SW480 (cell line): ENCODE data around the gene C1QTNF4.
"Not testable (repeated sequence)": the region's sequence is repeated elsewhere in the genome, so short reads cannot be mapped to it uniquely, and the experiment has no call there.

Source experiments
- DNase-seq: peaks from one replicate; pipeline ENCODE4 v3.0.0-alpha.2; 2016; ENCODE audit warnings: low spot score

The C1QTNF4 gene

GRCh38 chr11:47593934-47594855 is at the start of gene C1QTNF4:
C1QTNF4 (minus strand) TSS chr11:47594411; CDS start chr11:47590810, 3,601 bp downstream.
- DNase-seq = no peak

GRCh38 chr11:47642099-47642855 is 48.1 kb upstream of the C1QTNF4 start, which contains the start of gene MTCH2:
MTCH2 (minus strand) TSS chr11:47642559; CDS start chr11:47642465, 94 bp downstream.
- DNase-seq = peak; percentile 97

DNA sequence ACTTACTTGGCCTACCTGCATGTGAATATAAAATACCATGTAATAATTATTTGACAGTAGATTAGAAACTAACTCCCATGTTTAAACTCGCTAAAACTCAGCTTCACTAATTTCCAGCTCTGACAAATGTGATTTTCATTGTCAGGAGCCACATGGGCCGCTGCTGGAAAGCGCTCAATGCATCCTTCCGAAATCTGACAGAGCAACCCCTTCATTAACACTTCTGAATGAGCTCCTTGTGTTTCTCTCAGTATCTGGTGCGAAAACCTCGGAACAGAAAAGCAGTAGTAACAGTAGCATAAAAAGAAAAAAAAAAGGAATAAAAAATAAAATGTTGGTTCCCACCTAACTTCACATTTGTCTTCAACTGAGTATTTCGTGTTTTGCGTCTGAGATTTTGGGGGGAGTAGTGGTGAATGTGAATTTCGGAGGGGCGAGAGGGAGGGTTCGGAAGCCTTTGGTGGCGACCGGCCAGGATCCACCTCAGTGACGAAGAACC is 47.4 kb upstream of the C1QTNF4 start:
- DNase-seq = peak; percentile 21

DNA sequence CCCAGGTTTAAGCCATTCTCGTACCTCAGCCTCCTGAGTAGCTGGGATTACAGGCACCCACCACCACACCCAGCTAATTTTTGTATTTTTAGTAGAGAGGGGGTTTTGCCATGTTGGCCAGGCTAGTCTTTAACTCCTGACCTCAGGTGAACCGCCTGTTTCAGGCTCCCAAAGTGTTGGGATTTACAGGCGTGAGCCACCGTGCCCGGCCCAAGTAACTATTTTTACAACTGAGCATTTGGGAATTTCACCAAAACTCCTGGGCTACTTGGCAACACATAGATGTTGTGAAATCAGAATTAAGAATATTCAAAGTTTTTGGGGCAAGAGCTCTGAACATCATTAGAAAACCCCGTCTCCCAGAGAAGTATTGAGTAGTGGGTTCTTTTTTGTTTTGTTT is 46.3 kb upstream of the C1QTNF4 start:
- DNase-seq = not testable (repeated sequence)

- DNase-seq = not testable (repeated sequence)
These were observed 42.1 kb upstream of the C1QTNF4 start for GRCh38 chr11:47636331-47636730.

DNA sequence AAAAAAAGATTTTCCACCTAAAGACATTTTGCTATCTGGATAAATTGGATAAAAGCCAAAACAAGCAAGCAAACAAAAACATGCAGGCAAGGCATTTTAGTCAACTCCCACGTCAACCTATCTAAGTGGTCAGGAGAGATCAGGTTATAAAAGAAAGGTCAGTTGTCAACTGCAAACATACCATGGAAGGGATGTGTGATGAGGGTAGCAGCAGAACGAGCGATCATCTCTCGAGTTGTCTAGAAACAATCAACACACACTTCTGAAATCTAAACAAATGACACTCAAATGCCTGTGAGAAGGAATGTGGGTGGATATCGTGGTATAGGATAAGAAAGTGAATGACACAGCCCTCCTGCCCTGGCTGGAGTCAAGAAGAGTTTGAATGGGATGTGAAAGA is 37.3 kb upstream of the C1QTNF4 start:
- no peak for DNase-seq

DNA sequence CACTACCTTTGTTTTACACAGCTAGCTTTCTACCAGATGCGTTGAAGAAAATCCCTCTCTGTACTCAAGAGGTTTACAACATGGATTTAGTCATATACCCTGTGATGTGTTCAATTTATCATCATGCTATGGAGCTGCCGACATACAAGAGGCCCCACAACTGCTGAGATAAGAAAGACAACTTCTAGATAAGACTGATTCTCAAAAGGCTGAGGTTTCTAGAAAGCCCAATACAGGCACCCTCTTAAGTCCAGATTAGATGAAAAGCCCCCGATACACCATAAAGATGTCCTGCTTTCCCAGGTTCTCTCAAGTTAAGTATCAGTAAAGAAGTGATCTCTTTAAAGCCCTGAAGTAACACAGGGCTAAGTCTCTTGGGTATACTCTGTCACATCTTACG is 33.8 kb upstream of the C1QTNF4 start:
- no peak for DNase-seq

GRCh38 chr11:47626234-47626633 is 32.0 kb upstream of the C1QTNF4 start:
- DNase-seq = no peak

- DNase-seq = no peak
These were observed 26.7 kb upstream of the C1QTNF4 start for GRCh38 chr11:47620836-47621378.

GRCh38 chr11:47617417-47617809 is 23.2 kb upstream of the C1QTNF4 start:
- DNase-seq = no peak

- DNase-seq = peak; percentile 12
These were observed 22.7 kb upstream of the C1QTNF4 start for GRCh38 chr11:47616726-47617416.

DNA sequence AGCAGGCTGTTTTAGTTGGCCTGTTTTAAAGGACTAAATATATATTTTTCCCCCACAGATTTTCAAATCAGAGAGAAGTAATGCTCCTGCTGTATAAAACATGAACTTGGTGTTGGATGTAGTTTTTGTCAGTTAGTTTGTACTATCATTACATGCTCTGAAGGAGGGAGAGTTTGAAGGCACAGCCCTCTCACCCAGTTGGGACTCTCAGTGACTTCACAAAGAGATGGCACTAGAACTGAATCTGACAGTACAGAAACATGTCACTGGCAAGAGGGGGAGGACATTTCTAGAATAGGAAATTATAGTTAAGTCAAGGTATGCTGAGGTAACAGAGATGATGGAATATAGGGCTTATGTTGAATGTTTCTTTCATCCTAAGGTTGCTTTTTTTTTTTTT is 21.0 kb upstream of the C1QTNF4 start:
- DNase-seq = no peak

- DNase-seq = no peak
These were observed 17.2 kb upstream of the C1QTNF4 start for GRCh38 chr11:47611348-47611794.

- no peak for DNase-seq
These were observed 15.5 kb upstream of the C1QTNF4 start for GRCh38 chr11:47609675-47610074.

- no peak for DNase-seq
These were observed 13.2 kb upstream of the C1QTNF4 start for GRCh38 chr11:47607380-47607779.

GRCh38 chr11:47606731-47607130 is 12.5 kb upstream of the C1QTNF4 start:
- DNase-seq = no peak

DNA sequence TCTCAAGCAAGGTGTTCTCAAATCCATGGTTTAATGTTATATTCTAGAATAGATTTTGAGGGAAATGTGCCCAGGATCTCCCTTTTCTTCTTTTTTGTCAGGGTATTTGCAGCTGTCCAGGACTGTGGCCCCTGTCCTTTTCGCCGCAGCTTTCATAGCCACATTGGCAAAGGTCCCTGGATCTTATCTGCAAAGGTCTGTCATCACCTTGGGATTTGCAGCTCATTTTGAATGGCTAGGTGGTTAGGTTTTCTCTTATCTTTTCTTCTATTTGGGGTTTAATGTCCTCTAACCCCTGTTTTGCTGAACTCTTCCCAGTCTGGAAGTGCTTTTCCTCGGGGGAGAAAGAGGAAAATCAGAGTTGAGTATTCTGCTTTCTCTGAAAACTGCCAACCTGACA is 11.7 kb upstream of the C1QTNF4 start:
- DNase-seq = no peak

DNA sequence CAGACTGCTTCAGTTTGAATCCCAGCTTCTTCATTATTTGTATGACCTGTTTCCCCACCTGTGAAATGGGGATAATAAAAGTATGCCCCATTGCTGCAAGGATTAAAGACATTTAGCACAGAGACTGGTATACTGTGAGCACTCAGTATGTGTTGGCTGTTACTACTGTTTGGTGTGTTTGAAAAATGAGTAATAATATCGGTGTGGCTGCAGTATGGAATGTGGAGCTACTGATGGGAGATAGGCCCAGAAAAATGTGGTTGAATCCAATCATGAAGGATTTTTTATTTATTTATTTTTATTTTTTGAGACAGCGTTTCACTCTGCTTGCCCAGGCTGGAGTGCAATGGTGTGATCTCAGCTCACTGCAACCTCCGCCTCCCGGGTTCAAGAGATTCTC is 9.1 kb upstream of the C1QTNF4 start:
- no peak for DNase-seq

- no peak for DNase-seq
These were observed 5.7 kb upstream of the C1QTNF4 start for GRCh38 chr11:47599902-47600301.

- DNase-seq = no peak
These were observed 1.8 kb upstream of the C1QTNF4 start for GRCh38 chr11:47595967-47596366.

DNA sequence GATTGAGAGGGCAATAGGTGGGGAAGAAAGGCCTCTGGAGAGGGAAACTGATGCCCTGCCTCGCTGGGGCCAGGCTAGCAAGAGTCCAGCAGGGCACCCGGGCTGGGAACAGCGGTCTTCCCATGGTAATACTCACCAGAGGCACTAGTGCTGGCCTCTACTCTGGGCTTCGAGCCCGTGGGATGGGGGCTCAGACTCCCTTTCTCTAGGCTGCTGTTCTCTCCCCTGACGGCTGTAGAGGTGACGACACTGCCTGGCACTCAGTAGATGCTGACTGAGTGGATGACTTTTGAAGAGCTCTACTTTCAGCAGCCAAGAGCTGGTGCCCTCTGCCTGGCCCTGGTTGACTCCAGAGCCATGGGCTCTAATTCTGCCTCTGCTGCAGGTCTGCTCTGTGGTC is 818 bp upstream of the C1QTNF4 start:
- DNase-seq = no peak

DNA sequence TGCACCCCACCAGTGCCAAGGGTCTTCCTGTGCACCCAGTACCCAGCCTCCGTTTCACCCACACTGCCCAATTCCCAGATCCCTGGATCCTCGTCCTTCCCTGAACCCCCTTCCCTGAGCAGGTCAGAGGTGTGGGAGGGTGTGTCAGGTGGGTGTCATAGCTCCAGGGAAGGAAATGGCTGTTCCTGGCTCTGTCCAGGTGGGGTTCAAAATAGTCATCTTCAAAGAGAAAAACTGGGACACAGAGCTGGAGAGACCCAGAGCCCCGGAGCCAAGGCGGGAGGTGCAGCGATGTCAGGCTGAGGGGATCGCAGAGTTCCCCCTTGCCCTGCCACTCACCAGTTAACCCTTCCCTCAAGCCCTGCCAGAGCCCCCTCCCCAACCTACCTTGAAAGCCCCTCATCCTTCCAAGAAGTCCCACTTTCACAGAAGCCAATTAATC is 698 bp downstream of the C1QTNF4 start:
- no peak for DNase-seq
